Measurements from ENCODE around the gene CDHR1.

GRCh38 chr10:84267503-84268126, 73.3 kb downstream of the CDHR1 start:
- TF ChIP-seq, protein P1, sequence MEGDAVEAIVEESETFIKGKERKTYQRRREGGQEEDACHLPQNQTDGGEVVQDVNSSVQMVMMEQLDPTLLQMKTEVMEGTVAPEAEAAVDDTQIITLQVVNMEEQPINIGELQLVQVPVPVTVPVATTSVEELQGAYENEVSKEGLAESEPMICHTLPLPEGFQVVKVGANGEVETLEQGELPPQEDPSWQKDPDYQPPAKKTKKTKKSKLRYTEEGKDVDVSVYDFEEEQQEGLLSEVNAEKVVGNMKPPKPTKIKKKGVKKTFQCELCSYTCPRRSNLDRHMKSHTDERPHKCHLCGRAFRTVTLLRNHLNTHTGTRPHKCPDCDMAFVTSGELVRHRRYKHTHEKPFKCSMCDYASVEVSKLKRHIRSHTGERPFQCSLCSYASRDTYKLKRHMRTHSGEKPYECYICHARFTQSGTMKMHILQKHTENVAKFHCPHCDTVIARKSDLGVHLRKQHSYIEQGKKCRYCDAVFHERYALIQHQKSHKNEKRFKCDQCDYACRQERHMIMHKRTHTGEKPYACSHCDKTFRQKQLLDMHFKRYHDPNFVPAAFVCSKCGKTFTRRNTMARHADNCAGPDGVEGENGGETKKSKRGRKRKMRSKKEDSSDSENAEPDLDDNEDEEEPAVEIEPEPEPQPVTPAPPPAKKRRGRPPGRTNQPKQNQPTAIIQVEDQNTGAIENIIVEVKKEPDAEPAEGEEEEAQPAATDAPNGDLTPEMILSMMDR (IDR thresholded peaks at IDR 0.05) = peak; percentile 83
- TF ChIP-seq EZH2phosphoT487 (IDR thresholded peaks at IDR 0.05) (no peak), EZH2 (IDR thresholded peaks at IDR 0.05) (no peak)

Data from neural progenitor cell (in vitro differentiated cells).